OCI-LY3 (cell line): ENCODE data around the gene VPS13D.

ENCODE experiments used
- H2AFZ ChIP-seq: fragments of 200-600, 300-600 bp; shearing (Covaris generic); 2 replicates; pipeline ENCODE4 v1.6.0; 2014; ENCODE audit warnings: antibody characterized with exemption, low read depth, low read length
- H3K27ac ChIP-seq: fragments of 200-600, 300-600 bp; sonication (generic); 2 replicates; pipeline ENCODE4 v1.5.1; 2014; ENCODE audit warnings: mild to moderate bottlenecking, low read length, moderate library complexity, mixed read lengths
- H3K27me3 ChIP-seq: fragments of 200-600, 300-600 bp; sonication (generic); 2 replicates; pipeline ENCODE4 v1.6.1; 2014; ENCODE audit warnings: low read depth, low read length, mixed read lengths
- H3K36me3 ChIP-seq: fragments of 200-600, 300-600 bp; sonication (generic); replicated peaks from 2 replicates; pipeline ENCODE3; 2014; ENCODE audit warnings: low read depth, low read length, mixed read lengths
- H3K4me1 ChIP-seq: fragments of 300-600, 200-600 bp; sonication (generic); 2 replicates; pipeline ENCODE4 v1.6.1; 2014; ENCODE audit warnings: low read length, mixed read lengths
- H3K4me2 ChIP-seq: fragments of 200-600, 300-600 bp; sonication (generic); 2 replicates; pipeline ENCODE4 v1.6.1; 2014; ENCODE audit warnings: low read length, mixed read lengths
- H3K4me3 ChIP-seq: fragments of 300-600, 200-600 bp; sonication (generic); 2 replicates; pipeline ENCODE4 v1.5.1; 2014; ENCODE audit warnings: antibody characterized with exemption, mild to moderate bottlenecking, low read length, moderate library complexity
- H3K79me2 ChIP-seq: fragments of 300-600, 200-600 bp; shearing (Covaris generic); 2 replicates; pipeline ENCODE4 v1.6.1; 2014; ENCODE audit warnings: mild to moderate bottlenecking, low read length, mixed read lengths
- H3K9ac ChIP-seq: fragments of 300-600, 200-600 bp; shearing (Covaris generic); 2 replicates; pipeline ENCODE4 v1.6.0; 2014; ENCODE audit warnings: mild to moderate bottlenecking, low read length, moderate library complexity
- H3K9me3 ChIP-seq: fragments of 200-600, 300-600 bp; shearing (Covaris generic); 2 replicates; pipeline ENCODE4 v1.6.1; 2014; ENCODE audit warnings: low read length, mixed read lengths; ENCODE audit not compliant: insufficient read depth
- H4K20me1 ChIP-seq: fragments of 200-600, 300-600 bp; sonication (generic); 2 replicates; pipeline ENCODE4 v1.6.1; 2016; ENCODE audit warnings: low read length, mixed read lengths; ENCODE audit not compliant: insufficient read depth
- CTCF ChIP-seq: fragments of 200-600, 300-600 bp; sonication (generic); IDR thresholded peaks from 2 replicates; pipeline ENCODE4 v1.5.1; 2014; ENCODE audit warnings: antibody characterized with exemption, low read length, low read depth
- EZH2phosphoT487 ChIP-seq: fragments of 200-600 bp; shearing (Covaris generic); IDR thresholded peaks from 2 replicates; pipeline ENCODE4 v1.6.1; 2018; ENCODE audit warnings: antibody characterized with exemption, mixed run types, low read depth

VPS13D gene

GRCh38 chr1:12548279-12548972, 318.6 kb downstream of the VPS13D start:
- TF ChIP-seq CTCF (no peak), EZH2phosphoT487 (no peak)
- Histone ChIP-seq H3K79me2 (no peaks in the 10 kb centered on the region), H4K20me1 (no peaks in the 10 kb centered on the region), H2AFZ (no peak overlapping the region), H3K4me2 (no peak overlapping the region), H3K27me3 (no peaks in the 10 kb centered on the region), H3K9ac (no peak overlapping the region), H3K36me3 (no peaks in the 10 kb centered on the region), H3K4me3 (no peak overlapping the region), H3K9me3 (no peaks in the 10 kb centered on the region), H3K4me1 (no peaks in the 10 kb centered on the region), H3K27ac (no peak overlapping the region)

- Histone ChIP-seq H3K4me3 (no peak overlapping the region), H3K27me3 (no peaks in the 10 kb centered on the region), H3K4me1 (no peaks in the 10 kb centered on the region), H3K9ac (no peak overlapping the region), H3K4me2 (no peak overlapping the region), H3K9me3 (no peaks in the 10 kb centered on the region), H3K27ac (no peak overlapping the region), H3K79me2 (no peaks in the 10 kb centered on the region), H2AFZ (no peak overlapping the region), H3K36me3 (no peaks in the 10 kb centered on the region), H4K20me1 (no peaks in the 10 kb centered on the region)
- TF ChIP-seq CTCF, result no peak
Observed at GRCh38 chr1:12548973-12549459, 319.2 kb downstream of the VPS13D start.

DNA sequence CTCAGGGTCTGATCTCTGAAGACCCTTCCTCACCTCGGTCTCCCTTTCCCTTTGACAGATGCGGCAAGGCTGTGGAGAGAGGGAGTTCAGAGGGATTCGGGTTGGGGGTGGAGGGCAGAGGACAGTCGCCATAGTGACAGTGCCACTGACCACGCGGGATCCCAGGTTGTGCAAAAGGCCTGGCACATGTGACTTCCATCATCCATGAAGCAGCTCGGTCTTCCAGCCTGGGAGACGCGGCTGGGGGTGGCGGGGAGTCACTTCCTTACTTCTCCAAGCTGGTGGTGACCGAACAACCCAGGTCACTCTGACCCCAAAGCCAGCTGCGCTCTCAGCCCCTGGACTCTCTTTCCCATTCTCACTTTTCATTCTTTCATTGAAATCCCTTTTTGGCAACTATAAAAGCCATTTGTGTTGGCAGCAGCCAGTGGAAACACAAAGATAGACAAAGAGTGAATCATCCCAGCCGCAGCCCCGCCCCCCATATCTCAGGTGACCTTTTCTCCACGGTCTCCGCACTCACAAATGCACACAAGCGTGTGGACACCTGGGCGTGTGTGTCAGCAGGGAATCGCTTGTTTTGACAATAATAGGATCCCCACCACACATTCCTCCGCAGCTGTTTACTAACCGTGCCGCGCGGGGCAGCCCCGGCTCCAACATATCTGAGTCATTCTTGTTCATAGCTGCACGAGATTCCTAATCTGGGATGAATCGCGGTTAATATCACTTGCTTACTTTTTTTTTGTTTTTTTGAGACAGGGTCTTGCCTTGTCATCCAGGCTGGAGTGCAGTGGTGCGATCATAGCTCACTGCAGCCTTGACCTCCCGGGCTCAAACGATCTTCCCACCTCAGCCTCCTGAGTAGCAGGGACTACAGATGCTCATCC, 319.9 kb downstream of the VPS13D start:
- H3K9ac ChIP-seq, result no peak overlapping the region
- no peaks in the 10 kb centered on the region for H3K79me2 ChIP-seq
- no peak overlapping the region for H3K27ac ChIP-seq
- H2AFZ ChIP-seq, result no peak overlapping the region
- no peaks in the 10 kb centered on the region for H3K4me1 ChIP-seq
- no peaks in the 10 kb centered on the region for H3K36me3 ChIP-seq
- no peaks in the 10 kb centered on the region for H4K20me1 ChIP-seq
- H3K27me3 ChIP-seq, result no peaks in the 10 kb centered on the region
- no peaks in the 10 kb centered on the region for H3K9me3 ChIP-seq
- no peak overlapping the region for H3K4me3 ChIP-seq
- H3K4me2 ChIP-seq, result no peak overlapping the region
- TF ChIP-seq EZH2phosphoT487 (no peak), CTCF (no peak)

GRCh38 chr1:12551584-12551983, 321.8 kb downstream of the VPS13D start:
- Histone ChIP-seq H3K9ac (no peak overlapping the region), H3K4me3 (no peak overlapping the region), H2AFZ (no peak overlapping the region), H3K4me1 (no peaks in the 10 kb centered on the region), H3K36me3 (no peaks in the 10 kb centered on the region), H4K20me1 (no peaks in the 10 kb centered on the region), H3K27me3 (no peaks in the 10 kb centered on the region), H3K9me3 (no peaks in the 10 kb centered on the region), H3K79me2 (no peaks in the 10 kb centered on the region), H3K4me2 (no peak overlapping the region), H3K27ac (no peak overlapping the region)
- TF ChIP-seq EZH2phosphoT487, result no peak
- TF ChIP-seq CTCF, result no peak
